Stomach (tissue), 9 donors: ENCODE data around the gene FRMD5. TPM values are rescaled to one million over a fixed set of nuclear protein-coding genes. Genes with fewer than 3 reads are reported as not detected.

Experiments
- DNase-seq, 2 donors: peaks; one replicate each; pipeline versions ENCODE4 v3.0.0 to v3.0.0-alpha.2; 2013 to 2019
- H3K27ac ChIP-seq, 5 donors: fragments of 200-600 bp in 4 of 5; sonication (generic) in 4 of 5; one replicate each; pipeline ENCODE4 v1.5.1; 2013 to 2019; ENCODE audit warnings: mild to moderate bottlenecking in 1 of 5, moderate library complexity in 1 of 5
- H3K27me3 ChIP-seq, 3 donors: fragments of 200-600 bp; sonication (generic); one replicate each; pipeline ENCODE4 v1.5.1; 2017 to 2019; ENCODE audit warnings: mixed run types in 1 of 3
- H3K36me3 ChIP-seq, 4 donors: fragments of 200-600 bp; sonication (generic); 1 replicate in 3 of 4; 2 replicates in 1 of 4; pipeline ENCODE4 v1.5.1; 2016 to 2019
- H3K4me1 ChIP-seq, 4 donors: fragments of 200-600 bp; sonication (generic); one replicate each; pipeline ENCODE4 v1.5.1; 2016 to 2019
- H3K4me3 ChIP-seq, 4 donors: fragments of 200-600 bp; sonication (generic) in 3 of 4; one replicate each; pipeline ENCODE4 v1.5.1; 2016 to 2019; ENCODE audit warnings: mild to moderate bottlenecking in 1 of 4
- H3K9me3 ChIP-seq, 4 donors: fragments of 200-600 bp; sonication (generic); one replicate each; pipeline ENCODE4 v1.5.1; 2016 to 2019
- CTCF ChIP-seq, 7 experiments: fragments of 450-650 bp in 4 of 7; fragments of 200-600 bp in 3 of 7; sonication (generic) in 3 of 7; IDR thresholded peaks; one replicate each; pipeline ENCODE4 v1.5.1; 2016 to 2019; ENCODE audit warnings: antibody characterized with exemption in 7 of 7, control low read depth in 2 of 7, mild to moderate bottlenecking in 1 of 7
- EP300 ChIP-seq: sonication (generic); formaldehyde crosslinking; IDR thresholded peaks from one replicate; pipeline ENCODE4 v1.6.1; 2017; ENCODE audit warnings: antibody characterized with exemption
- POLR2A ChIP-seq, 4 donors: fragments of 450-650 bp; IDR thresholded peaks; one replicate each; pipeline ENCODE4 v1.6.1; 2016; ENCODE audit warnings: antibody characterized with exemption in 4 of 4, control low read depth in 2 of 4, mild to moderate bottlenecking in 1 of 4, moderate library complexity in 1 of 4
- POLR2AphosphoS5 ChIP-seq, 3 donors: sonication (generic); formaldehyde crosslinking; IDR thresholded peaks; one replicate each; pipeline ENCODE4 v1.6.1; 2016; ENCODE audit warnings: antibody characterized with exemption in 3 of 3
- WGBS, 5 donors: extraction: QIAGEN DNeasy Blood & Tissue Kit in 3 of 5; methylation state at CpG; one replicate each; pipeline versions ENCODE4 v1.1.5 to v1.1.7; 2013 to 2018; 5-methylcytosine and 5-hydroxymethylcytosine counted together
- intact Hi-C: fragments of 100-400 bp; cut with DNase I; formaldehyde crosslinking; loops from one replicate; pipeline ENCODE4 v1.15.1; 2023; ENCODE audit warnings: low total_unique reads
- polyA plus RNA-seq, 3 donors: library from polyadenylated mRNA; stranded (reverse); fragments of 200-250 nt; gene quantifications; one replicate each; pipeline ENCODE4 v1.2.3, GENCODE V29; 2013
- total RNA-seq, 5 donors: library from RNA; depleted of rRNA; stranded (reverse); fragments of >200 nt; gene quantifications; one replicate each; pipeline versions ENCODE4 v1.1.0 to v1.2.3, GENCODE V29; 2014 to 2016
- donor health status: healthy with polysubstance abuse.
- donor health status: Bipolar disorder and iron deficiency.
- donor health status: healthy.

FRMD5 gene
- total and polyA plus RNA-seq, 8 donors: 0.40 to 13.0 (median 2.5) TPM

- peaks cover 0 to 16% (median 0%) of the 10 kb centered on the region in 3 donors for H3K27me3 ChIP-seq
- intact Hi-C loops: no loop called here
- H3K36me3 ChIP-seq: no peaks in the 10 kb centered on the region
- WGBS, 5 donors: 54 to 68% (median 62%) methylated on average over 3 of the region's 3 CpGs
- H3K9me3 ChIP-seq: no peaks in the 10 kb centered on the region
- no peak for DNase-seq
- H3K4me1 ChIP-seq: no peaks in the 10 kb centered on the region
- no peak overlapping the region for H3K27ac ChIP-seq
- H3K4me3 ChIP-seq: no peak overlapping the region
- TF ChIP-seq CTCF (IDR thresholded peaks at IDR 0.05) (no peak), POLR2A (IDR thresholded peaks at IDR 0.05) (no peak), EP300 (no peak), POLR2AphosphoS5 (IDR thresholded peaks at IDR 0.05) (no peak)
Observed at GRCh38 chr15:43932907-43933306, 262.2 kb downstream of the FRMD5 start.

- WGBS, 5 donors: 65 to 78% (median 72%) methylated on average over 3 of the region's 3 CpGs
- DNase-seq: no peak
- peaks cover 0 to 8% (median 0%) of the 10 kb centered on the region in 3 donors for H3K27me3 ChIP-seq
- H3K36me3 ChIP-seq: no peaks in the 10 kb centered on the region
- H3K4me3 ChIP-seq: no peak overlapping the region
- TF ChIP-seq POLR2AphosphoS5 (IDR thresholded peaks at IDR 0.05) (no peak), POLR2A (IDR thresholded peaks at IDR 0.05) (no peak), EP300 (no peak), CTCF (IDR thresholded peaks at IDR 0.05) (no peak)
- H3K27ac ChIP-seq: no peak overlapping the region
- intact Hi-C loops: no loop called here
- H3K9me3 ChIP-seq: no peaks in the 10 kb centered on the region
- no peaks in the 10 kb centered on the region for H3K4me1 ChIP-seq
Observed at GRCh38 chr15:43931790-43932435, 263.2 kb downstream of the FRMD5 start.

DNA sequence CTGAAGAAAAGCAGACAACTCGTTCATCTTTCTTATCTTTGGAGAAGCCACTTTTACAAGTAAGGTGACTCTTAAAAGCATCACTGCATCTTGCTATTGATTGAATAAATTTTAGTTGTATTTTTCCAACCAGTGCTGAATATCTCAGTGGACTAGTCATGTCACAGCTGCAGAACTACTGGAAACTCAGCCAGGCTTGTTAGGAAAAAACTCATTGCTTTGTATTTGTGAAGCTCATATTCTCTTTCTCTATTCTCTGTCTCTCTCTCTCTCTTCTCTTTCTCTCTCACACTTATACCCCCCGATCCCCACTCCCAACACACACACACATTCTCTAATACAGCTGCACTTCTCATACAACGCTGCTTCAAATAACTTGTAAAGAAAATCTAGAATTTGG is 264.0 kb downstream of the FRMD5 start:
- Histone ChIP-seq H3K4me3 (no peak overlapping the region), H3K36me3 (no peaks in the 10 kb centered on the region), H3K27ac (no peak overlapping the region), H3K9me3 (no peaks in the 10 kb centered on the region), H3K4me1 (no peaks in the 10 kb centered on the region), H3K27me3 (peaks cover 0 to 8% (median 0%) of the 10 kb centered on the region in 3 donors)
- no peak for DNase-seq
- intact Hi-C loops: no loop called here
- 82 to 89% (median 83%) methylated on average over 3 of the region's 3 CpGs for WGBS, 5 donors
- TF ChIP-seq POLR2A (IDR thresholded peaks at IDR 0.05) (no peak), POLR2AphosphoS5 (IDR thresholded peaks at IDR 0.05) (no peak), CTCF (IDR thresholded peaks at IDR 0.05) (no peak), EP300 (no peak)

DNA sequence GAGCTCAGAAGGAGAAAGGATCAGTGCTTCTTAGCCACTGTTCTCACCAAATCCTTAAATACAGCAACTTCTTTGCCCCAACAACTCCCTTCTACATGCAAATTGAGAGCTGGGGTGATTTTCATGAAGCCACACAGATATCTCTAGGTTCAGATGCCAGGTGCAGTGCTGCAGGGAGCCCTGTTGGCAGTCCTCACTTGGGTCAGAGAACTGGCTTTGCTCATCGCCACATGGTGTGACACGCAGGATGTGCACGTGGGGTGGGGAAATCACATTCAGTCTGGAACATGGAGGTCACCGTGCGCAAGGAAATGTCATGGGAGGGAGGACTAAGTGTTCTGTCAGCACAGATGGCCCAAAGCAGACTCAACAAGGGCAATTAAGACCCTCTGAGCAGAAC is 264.5 kb downstream of the FRMD5 start:
- no peak for TF ChIP-seq CTCF (IDR thresholded peaks at IDR 0.05)
- no peak for TF ChIP-seq POLR2A (IDR thresholded peaks at IDR 0.05)
- TF ChIP-seq POLR2AphosphoS5 (IDR thresholded peaks at IDR 0.05): no peak
- TF ChIP-seq EP300: no peak
- Histone ChIP-seq H3K27me3 (peaks cover 0 to 8% (median 0%) of the 10 kb centered on the region in 3 donors), H3K4me3 (no peak overlapping the region), H3K9me3 (no peaks in the 10 kb centered on the region), H3K36me3 (no peaks in the 10 kb centered on the region), H3K27ac (no peak overlapping the region), H3K4me1 (no peaks in the 10 kb centered on the region)
- intact Hi-C loops: no loop called here
- no peak for DNase-seq
- WGBS, 5 donors: 80 to 94% (median 92%) methylated on average over 5 of the region's 5 CpGs
